Lung (tissue), 13 donors: Measurements from ENCODE around the gene LEAP2. TPM values are rescaled to one million over a fixed set of nuclear protein-coding genes. Genes with fewer than 3 reads are reported as not detected.

Experiments
- ATAC-seq: fragments of 200-7000 bp; cut with Tn5 transposase; one replicate; pipeline ENCODE4 v1.9.1; 2020; ENCODE audit warnings: moderate number of reproducible peaks; ENCODE audit not compliant: insufficient read depth, low FRiP score
- DNase-seq, 3 donors: peaks; one replicate each; pipeline ENCODE4 v3.0.0-alpha.2; 2013 to 2017
- H3K27ac ChIP-seq, 2 donors: one replicate each; pipeline ENCODE4 v1.5.1; 2013; ENCODE audit warnings: mild to moderate bottlenecking in 2 of 2, moderate library complexity in 2 of 2, control low read depth in 1 of 2, inconsistent platforms in 1 of 2, low read depth in 1 of 2, low read length in 1 of 2
- H3K27me3 ChIP-seq, 3 donors: one replicate each; pipeline ENCODE4 v1.5.1; 2013; ENCODE audit warnings: low read length in 2 of 3; ENCODE audit not compliant: control insufficient read depth in 3 of 3, insufficient read depth in 3 of 3
- H3K36me3 ChIP-seq, 4 donors: one replicate each; pipeline ENCODE4 v1.5.1; 2013; ENCODE audit warnings: low read length in 4 of 4, mild to moderate bottlenecking in 1 of 4, moderate library complexity in 1 of 4; ENCODE audit not compliant: control insufficient read depth in 4 of 4, insufficient read depth in 4 of 4
- H3K4me1 ChIP-seq, 5 donors: one replicate each; pipeline ENCODE4 v1.5.1; 2013; ENCODE audit warnings: low read length in 5 of 5, mild to moderate bottlenecking in 2 of 5, moderate library complexity in 1 of 5; ENCODE audit not compliant: control insufficient read depth in 5 of 5, insufficient read depth in 5 of 5
- H3K4me3 ChIP-seq: one replicate; pipeline ENCODE4 v1.5.1; 2013; ENCODE audit warnings: mild to moderate bottlenecking, control low read depth, moderate library complexity
- H3K9ac ChIP-seq, 2 donors: one replicate each; pipeline ENCODE4 v1.5.1; 2013; ENCODE audit warnings: low read length in 2 of 2, control low read depth in 1 of 2; ENCODE audit not compliant: insufficient read depth in 1 of 2
- H3K9me3 ChIP-seq, 4 donors: one replicate each; pipeline ENCODE4 v1.5.1; 2013; ENCODE audit warnings: low read length in 3 of 4, mild to moderate bottlenecking in 1 of 4, moderate library complexity in 1 of 4; ENCODE audit not compliant: control insufficient read depth in 4 of 4, insufficient read depth in 3 of 4
- WGBS, 2 donors: extraction: QIAGEN DNeasy Blood & Tissue Kit; methylation state at CpG; one replicate each; pipeline ENCODE4 v1.1.7; 2013; 5-methylcytosine and 5-hydroxymethylcytosine counted together
- polyA plus RNA-seq, 2 donors: library from polyadenylated mRNA; stranded (reverse); fragments of 200-250 nt; gene quantifications; one replicate each; pipeline ENCODE4 v1.2.1, GENCODE V29; 2013
- small RNA-seq: library from RNA; depleted of rRNA; stranded (forward); fragments of <200 nt; gene quantifications from one replicate; pipeline ENCODE3, GENCODE V24; 2014; ENCODE audit warnings: low replicate concordance
- total RNA-seq, 2 donors: library from RNA; depleted of rRNA in 1 of 2; stranded (reverse); fragments of >200 nt in 1 of 2; gene quantifications; one replicate each; pipeline ENCODE4 v1.2.1, GENCODE V29; 2014 to 2021
- TF ChIP-seq, protein P1 (sequence below): IDR thresholded peaks from 2 replicates; pipeline ENCODE4 v1.5.1; 2012; ENCODE audit warnings: mild to moderate bottlenecking; ENCODE audit errors: control extremely low read depth, extremely low read depth
- donor health status: control.
- donor health status: control.
- donor health status: Bipolar disorder and iron deficiency.
- donor health status: healthy.
- donor health status: DM: yes; HTN: yes; CAD: no.

The LEAP2 gene
- total and polyA plus RNA-seq, 4 donors = 0.50 to 3.1 (median 1.3) TPM

GRCh38 chr5:132909702-132910101 is 36.2 kb downstream of the LEAP2 start:
- TF ChIP-seq, protein P1, sequence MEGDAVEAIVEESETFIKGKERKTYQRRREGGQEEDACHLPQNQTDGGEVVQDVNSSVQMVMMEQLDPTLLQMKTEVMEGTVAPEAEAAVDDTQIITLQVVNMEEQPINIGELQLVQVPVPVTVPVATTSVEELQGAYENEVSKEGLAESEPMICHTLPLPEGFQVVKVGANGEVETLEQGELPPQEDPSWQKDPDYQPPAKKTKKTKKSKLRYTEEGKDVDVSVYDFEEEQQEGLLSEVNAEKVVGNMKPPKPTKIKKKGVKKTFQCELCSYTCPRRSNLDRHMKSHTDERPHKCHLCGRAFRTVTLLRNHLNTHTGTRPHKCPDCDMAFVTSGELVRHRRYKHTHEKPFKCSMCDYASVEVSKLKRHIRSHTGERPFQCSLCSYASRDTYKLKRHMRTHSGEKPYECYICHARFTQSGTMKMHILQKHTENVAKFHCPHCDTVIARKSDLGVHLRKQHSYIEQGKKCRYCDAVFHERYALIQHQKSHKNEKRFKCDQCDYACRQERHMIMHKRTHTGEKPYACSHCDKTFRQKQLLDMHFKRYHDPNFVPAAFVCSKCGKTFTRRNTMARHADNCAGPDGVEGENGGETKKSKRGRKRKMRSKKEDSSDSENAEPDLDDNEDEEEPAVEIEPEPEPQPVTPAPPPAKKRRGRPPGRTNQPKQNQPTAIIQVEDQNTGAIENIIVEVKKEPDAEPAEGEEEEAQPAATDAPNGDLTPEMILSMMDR = no peak
- ATAC-seq = no peak
- WGBS, 2 donors = 90 to 97% methylated on average over 1 of the region's 1 CpG

GRCh38 chr5:132915681-132916080 is 42.2 kb downstream of the LEAP2 start:
- DNase-seq (no peak), ATAC-seq (no peak)
- Histone ChIP-seq H3K9ac (no peak overlapping the region), H3K36me3 (peaks cover 4 to 18% (median 6%) of the 10 kb centered on the region in 4 donors), H3K4me1 (no peaks in the 10 kb centered on the region), H3K4me3 (no peak overlapping the region), H3K27ac (no peak overlapping the region), H3K27me3 (no peaks in the 10 kb centered on the region), H3K9me3 (no peaks in the 10 kb centered on the region)
- TF ChIP-seq, protein P1 = no peak
- 77 to 79% methylated on average over 5 of the region's 5 CpGs for WGBS, 2 donors

More at GRCh38 chr5:132909702-132910101, 36.2 kb downstream of the LEAP2 start:
- H3K27ac ChIP-seq = no peak overlapping the region
- H3K4me3 ChIP-seq = no peak overlapping the region
- DNase-seq = no peak
- H3K4me1 ChIP-seq = peaks cover 0 to 3% (median 0%) of the 10 kb centered on the region in 5 donors
- peaks cover 2 to 11% (median 10%) of the 10 kb centered on the region in 4 donors for H3K36me3 ChIP-seq
- no peaks in the 10 kb centered on the region for H3K27me3 ChIP-seq
- no peak overlapping the region for H3K9ac ChIP-seq
- no peaks in the 10 kb centered on the region for H3K9me3 ChIP-seq

GRCh38 chr5:132916086-132916485 is 42.6 kb downstream of the LEAP2 start:
- DNase-seq (no peak), ATAC-seq (no peak)
- peaks cover 4 to 18% (median 5%) of the 10 kb centered on the region in 4 donors for H3K36me3 ChIP-seq
- no peak overlapping the region for H3K27ac ChIP-seq
- H3K9ac ChIP-seq = no peak overlapping the region
- H3K27me3 ChIP-seq = no peaks in the 10 kb centered on the region
- H3K4me1 ChIP-seq = no peaks in the 10 kb centered on the region
- no peak overlapping the region for H3K4me3 ChIP-seq
- TF ChIP-seq, protein P1 = no peak
- WGBS, 2 donors = 95 to 96% methylated on average over 3 of the region's 3 CpGs
- H3K9me3 ChIP-seq = no peaks in the 10 kb centered on the region

Small RNAs within 50 kb of the gene (small RNA-seq; reads per million reads assigned to genes)
- not detected for gene RNA5SP192

Other genes with a start within 250 kb of the LEAP2 start
- not detected for gene IL13, start 215.5 kb upstream of the LEAP2 start, total RNA-seq
- gene IL13, start 215.5 kb upstream of the LEAP2 start, polyA plus RNA-seq = under 1 TPM in 1 of 2 donors, not detected in 1; 0.14 TPM
- not detected for gene IL4, start 199.7 kb upstream of the LEAP2 start, total RNA-seq
- gene IL4, start 199.7 kb upstream of the LEAP2 start, polyA plus RNA-seq = not detected
- gene KIF3A, start 136.1 kb upstream of the LEAP2 start, total RNA-seq = 10 to 100 TPM; 13.1 to 16.5 TPM
- 1 to 10 TPM; 3.1 to 5.2 TPM for gene KIF3A, start 136.1 kb upstream of the LEAP2 start, polyA plus RNA-seq
- under 1 TPM; 0.74 to 0.88 TPM for gene CCNI2, start 126.2 kb upstream of the LEAP2 start, total RNA-seq
- under 1 TPM; 0.55 to 0.61 TPM for gene CCNI2, start 126.2 kb upstream of the LEAP2 start, polyA plus RNA-seq
- 10 to 100 TPM; 27.5 to 37.8 TPM for gene SEPTIN8, start 96.4 kb upstream of the LEAP2 start, total RNA-seq
- gene SEPTIN8, start 96.4 kb upstream of the LEAP2 start, polyA plus RNA-seq = 10 to 100 TPM; 12.4 to 16.5 TPM
- gene SOWAHA, start 60.4 kb upstream of the LEAP2 start, total RNA-seq = under 1 TPM; 0.14 to 0.98 TPM
- under 1 TPM; 0.06 to 0.10 TPM for gene SOWAHA, start 60.4 kb upstream of the LEAP2 start, polyA plus RNA-seq
- 10 to 100 TPM in 1 of 2 donors, 1 to 10 TPM in 1; 7.0 to 21.9 TPM for gene SHROOM1, start 43.0 kb upstream of the LEAP2 start, total RNA-seq
- 10 to 100 TPM in 1 of 2 donors, 1 to 10 TPM in 1; 7.9 to 15.0 TPM for gene SHROOM1, start 43.0 kb upstream of the LEAP2 start, polyA plus RNA-seq
- under 1 TPM; 0.25 to 0.37 TPM for gene GDF9, start 7.2 kb upstream of the LEAP2 start, total RNA-seq
- under 1 TPM; 0.14 to 0.28 TPM for gene GDF9, start 7.2 kb upstream of the LEAP2 start, polyA plus RNA-seq
- 100 to 1,000 TPM in 1 of 2 donors, 10 to 100 TPM in 1; 99.0 to 359 TPM for gene UQCRQ, start 7.0 kb upstream of the LEAP2 start, total RNA-seq
- gene UQCRQ, start 7.0 kb upstream of the LEAP2 start, polyA plus RNA-seq = 100 to 1,000 TPM; 232 to 528 TPM
- 100 to 1,000 TPM in 1 of 2 donors, 10 to 100 TPM in 1; 66.5 to 103 TPM for gene AFF4, start 90.0 kb downstream of the LEAP2 start, total RNA-seq
- gene AFF4, start 90.0 kb downstream of the LEAP2 start, polyA plus RNA-seq = 10 to 100 TPM in 1 of 2 donors, 1 to 10 TPM in 1; 8.9 to 17.4 TPM
- gene ZCCHC10, start 152.9 kb downstream of the LEAP2 start, total RNA-seq = 10 to 100 TPM; 15.3 to 23.7 TPM
- gene ZCCHC10, start 152.9 kb downstream of the LEAP2 start, polyA plus RNA-seq = 10 to 100 TPM; 26.0 to 31.3 TPM
- gene HSPA4, start 178.3 kb downstream of the LEAP2 start, total RNA-seq = 10 to 100 TPM; 59.8 to 65.3 TPM
- gene HSPA4, start 178.3 kb downstream of the LEAP2 start, polyA plus RNA-seq = 100 to 1,000 TPM in 1 of 2 donors, 10 to 100 TPM in 1; 33.0 to 102 TPM